ENCODE data around the gene USB1.
A peak's percentile ranks its signal among the peaks of the same experiment; 100 is the strongest.

The USB1 gene

GRCh38 chr16:58000706-58001676, at the start of gene USB1:
Gene USB1 (plus strand): TSS chr16:58001407. CDS start chr16:58001484, 77 bp downstream.
- peak; percentile 91 for DNase-seq
- in situ Hi-C loops (cut with MboI; ENCODE audit: low pct_unique_long_range_greater_than_20kb, low sequenced_read_pairs) = no loop called here

GRCh38 chr16:57952909-57953308, 48.3 kb upstream of the USB1 start:
- DNase-seq = no peak
- in situ Hi-C loops (cut with MboI; ENCODE audit: low pct_unique_long_range_greater_than_20kb, low sequenced_read_pairs) = no loop called here

- in situ Hi-C loops (cut with MboI; ENCODE audit: low pct_unique_long_range_greater_than_20kb, low sequenced_read_pairs) = no loop called here
Observed at GRCh38 chr16:57953857-57954256, 47.4 kb upstream of the USB1 start.

GRCh38 chr16:57955572-57956188, 45.5 kb upstream of the USB1 start:
- DNase-seq = no peak
- in situ Hi-C loops (cut with MboI; ENCODE audit: low pct_unique_long_range_greater_than_20kb, low sequenced_read_pairs) = no loop called here

More at GRCh38 chr16:57953857-57954256, 47.4 kb upstream of the USB1 start:
- no peak for DNase-seq

- DNase-seq = no peak
Observed at GRCh38 chr16:57956270-57956808, 44.9 kb upstream of the USB1 start.

GRCh38 chr16:57956924-57957672, 44.1 kb upstream of the USB1 start:
- in situ Hi-C loops (cut with MboI; ENCODE audit: low pct_unique_long_range_greater_than_20kb, low sequenced_read_pairs) = no loop called here

More at GRCh38 chr16:57956270-57956808, 44.9 kb upstream of the USB1 start:
- in situ Hi-C loops (cut with MboI; ENCODE audit: low pct_unique_long_range_greater_than_20kb, low sequenced_read_pairs) = no loop called here

GRCh38 chr16:57957673-57958392, 43.4 kb upstream of the USB1 start:
- in situ Hi-C loops (cut with MboI; ENCODE audit: low pct_unique_long_range_greater_than_20kb, low sequenced_read_pairs) = no loop called here
- DNase-seq = no peak

More at GRCh38 chr16:57956924-57957672, 44.1 kb upstream of the USB1 start:
- no peak for DNase-seq

- in situ Hi-C loops (cut with MboI; ENCODE audit: low pct_unique_long_range_greater_than_20kb, low sequenced_read_pairs) = no loop called here
- no peak for DNase-seq
Observed at GRCh38 chr16:57958544-57958943, 42.7 kb upstream of the USB1 start.

GRCh38 chr16:57959121-57959520, 42.1 kb upstream of the USB1 start:
- DNase-seq = peak; percentile 44
- in situ Hi-C loops (cut with MboI; ENCODE audit: low pct_unique_long_range_greater_than_20kb, low sequenced_read_pairs) = no loop called here

- no peak for DNase-seq
- in situ Hi-C loops (cut with MboI; ENCODE audit: low pct_unique_long_range_greater_than_20kb, low sequenced_read_pairs) = no loop called here
Observed at GRCh38 chr16:57959804-57960203, 41.4 kb upstream of the USB1 start.

- in situ Hi-C loops (cut with MboI; ENCODE audit: low pct_unique_long_range_greater_than_20kb, low sequenced_read_pairs) = no loop called here
- DNase-seq = no peak
Observed at GRCh38 chr16:57960310-57960709, 40.9 kb upstream of the USB1 start.

GRCh38 chr16:57960826-57961472, 40.3 kb upstream of the USB1 start:
- in situ Hi-C loops (cut with MboI; ENCODE audit: low pct_unique_long_range_greater_than_20kb, low sequenced_read_pairs) = no loop called here
- no peak for DNase-seq

- in situ Hi-C loops (cut with MboI; ENCODE audit: low pct_unique_long_range_greater_than_20kb, low sequenced_read_pairs) = no loop called here
- no peak for DNase-seq
Observed at GRCh38 chr16:57961538-57961937, 39.7 kb upstream of the USB1 start.

GRCh38 chr16:57962046-57962445, 39.2 kb upstream of the USB1 start:
- no peak for DNase-seq
- in situ Hi-C loops (cut with MboI; ENCODE audit: low pct_unique_long_range_greater_than_20kb, low sequenced_read_pairs) = no loop called here

GRCh38 chr16:57962756-57963155, 38.5 kb upstream of the USB1 start:
- no peak for DNase-seq
- in situ Hi-C loops (cut with MboI; ENCODE audit: low pct_unique_long_range_greater_than_20kb, low sequenced_read_pairs) = no loop called here

GRCh38 chr16:57964157-57964700, 37.0 kb upstream of the USB1 start:
- in situ Hi-C loops (cut with MboI; ENCODE audit: low pct_unique_long_range_greater_than_20kb, low sequenced_read_pairs) = no loop called here
- DNase-seq = no peak

GRCh38 chr16:57966204-57966771, 34.9 kb upstream of the USB1 start:
- DNase-seq = no peak
- in situ Hi-C loops (cut with MboI; ENCODE audit: low pct_unique_long_range_greater_than_20kb, low sequenced_read_pairs) = no loop called here

- in situ Hi-C loops (cut with MboI; ENCODE audit: low pct_unique_long_range_greater_than_20kb, low sequenced_read_pairs) = no loop called here
- no peak for DNase-seq
Observed at GRCh38 chr16:57966986-57967385, 34.2 kb upstream of the USB1 start.

Measured in KBM-7 (cell line).